PC-3 (cell line): ENCODE measurements around the gene SEMA3F. TPM values are rescaled to one million over a fixed set of nuclear protein-coding genes. Genes with fewer than 3 reads are reported as not detected.
A peak's percentile ranks its signal among the peaks of the same experiment; 100 is the strongest.

Experiments
- ATAC-seq: fragments of 200-7000 bp; cut with Tn5 transposase; 2 replicates; pipeline ENCODE4 v1.9.1; 2020; ENCODE audit warnings: mild to moderate bottlenecking, moderate library complexity
- BruUV-seq: library from RNA; stranded (reverse); fragments of 400-500 nt; replicated peaks from 2 replicates; lab custom pipeline; 2021; lab: Mats Ljungman, UMichigan
- CTCF ChIA-PET: fragments of 300-600 bp; sonication (Branson Sonifier 250); formaldehyde crosslinking; loops from one replicate; lab custom pipeline; 2022; ENCODE audit warnings: antibody characterized with exemption; lab: Charles Lee
- POLR2A ChIA-PET: fragments of 300-600 bp; sonication (Branson Sonifier 250); formaldehyde crosslinking; loops from one replicate; lab custom pipeline; 2022; ENCODE audit warnings: antibody characterized with exemption; ENCODE audit not compliant: unreplicated experiment; lab: Charles Lee
- DNase-seq: peaks from one replicate; pipeline ENCODE4 v3.0.0-alpha.2; 2015
- H2AFZ ChIP-seq: fragments of 300-600 bp; sonication (generic); 2 replicates; pipeline ENCODE4 v1.6.0; 2016; ENCODE audit warnings: antibody characterized with exemption, low read length
- H3F3A ChIP-seq: fragments of 300-600 bp; sonication (generic); one replicate; pipeline ENCODE4 v1.6.0; 2017; ENCODE audit warnings: antibody characterized with exemption, low read length, control low read depth, mild to moderate bottlenecking; ENCODE audit not compliant: unreplicated experiment
- H3K27ac ChIP-seq: fragments of 300-600 bp; sonication (generic); 2 replicates; pipeline ENCODE4 v1.5.1; 2016; ENCODE audit warnings: mild to moderate bottlenecking, low read length
- H3K27me3 ChIP-seq: fragments of 300-600 bp; sonication (generic); 2 replicates; pipeline ENCODE4 v1.6.1; 2016; ENCODE audit warnings: low read length, mixed read lengths
- H3K36me3 ChIP-seq: fragments of 300-600 bp; sonication (generic); 2 replicates; pipeline ENCODE4 v1.6.1; 2016; ENCODE audit warnings: low read depth, mixed run types, low read length, mixed read lengths
- H3K4me1 ChIP-seq: fragments of 300-600 bp; sonication (generic); 2 replicates; pipeline ENCODE4 v1.5.1; 2016; ENCODE audit warnings: low read length; ENCODE audit not compliant: insufficient read depth
- H3K4me2 ChIP-seq: fragments of 300-600 bp; sonication (generic); 2 replicates; pipeline ENCODE4 v1.6.0; 2016; ENCODE audit warnings: low read length
- H3K4me3 ChIP-seq: fragments of 300-600 bp; sonication (generic); 2 replicates; pipeline ENCODE4 v1.5.1; 2016; ENCODE audit warnings: mild to moderate bottlenecking, low read length, mixed read lengths
- H3K79me2 ChIP-seq: fragments of 300-600 bp; sonication (generic); 2 replicates; pipeline ENCODE4 v1.6.1; 2017; ENCODE audit warnings: low read length, mixed read lengths
- H3K9ac ChIP-seq: fragments of 300-600 bp; sonication (generic); 2 replicates; pipeline ENCODE4 v1.6.0; 2016; ENCODE audit warnings: mild to moderate bottlenecking, low read length
- H3K9me2 ChIP-seq: fragments of 300-600 bp; sonication (generic); replicated peaks from 2 replicates; pipeline ENCODE4 v1.6.1; 2016; ENCODE audit warnings: mixed run types, low read length, mixed read lengths
- H3K9me3 ChIP-seq: fragments of 300-600 bp; sonication (generic); 2 replicates; pipeline ENCODE4 v1.6.1; 2016; ENCODE audit warnings: low read length, mixed read lengths
- H4K20me1 ChIP-seq: fragments of 300-600 bp; sonication (generic); 2 replicates; pipeline ENCODE4 v1.6.1; 2016; ENCODE audit warnings: low read length, mixed read lengths
- EZH2 ChIP-seq: fragments of 300-600 bp; sonication (generic); IDR thresholded peaks from one replicate; pipeline ENCODE4 v1.6.1; 2017; ENCODE audit warnings: antibody characterized with exemption, mild to moderate bottlenecking, low read length; ENCODE audit not compliant: unreplicated experiment
- EZH2phosphoT487 ChIP-seq: fragments of 300-600 bp; sonication (generic); IDR thresholded peaks from 2 replicates; pipeline ENCODE4 v1.6.1; 2018; ENCODE audit warnings: mild to moderate bottlenecking, antibody characterized with exemption, low read length, borderline replicate concordance
- intact Hi-C: fragments of 100-400 bp; cut with micrococcal nuclease; formaldehyde crosslinking; loops from 2 replicates; pipeline ENCODE4 v1.9.0; 2023
- total RNA-seq: library from RNA; depleted of rRNA; stranded (reverse); fragments of >200 nt; gene quantifications from 2 replicates; pipeline ENCODE4 v1.2.3, GENCODE V29; 2014
- TF ChIP-seq, protein P1 (sequence below): fragments of 300-600 bp; sonication (generic); conservative IDR thresholded peaks from 2 replicates; pipeline ENCODE4 v1.5.1; 2017; ENCODE audit warnings: antibody characterized with exemption, low read depth, mild to moderate bottlenecking, low read length

The SEMA3F gene
- total RNA-seq, 1 experiment from 2014 or later, result 50.5 TPM

DNA sequence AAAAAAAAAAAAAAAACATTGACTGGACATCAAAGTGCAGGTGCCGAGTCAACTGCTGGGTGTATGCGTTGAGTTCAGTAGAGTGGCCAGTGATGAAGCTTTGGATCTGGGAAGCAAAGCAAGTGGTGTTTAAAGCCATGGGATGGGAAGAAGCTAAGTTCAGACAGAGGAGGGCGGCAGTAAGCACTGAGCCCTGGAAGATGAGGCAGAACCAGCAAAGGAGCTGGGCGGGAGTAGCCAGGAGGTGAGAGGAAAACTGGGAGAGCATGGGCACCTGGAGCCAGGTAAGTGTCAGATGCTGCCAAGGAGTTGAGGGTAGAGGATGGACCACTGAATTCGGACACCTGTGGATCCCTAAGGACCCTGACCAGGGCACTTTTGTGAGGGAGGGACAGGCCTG is 69.5 kb downstream of the SEMA3F start:
- Histone ChIP-seq H3F3A (no peaks in the 10 kb centered on the region), H3K79me2 (no peaks in the 10 kb centered on the region), H3K4me2 (no peak overlapping the region), H3K9ac (no peak overlapping the region), H3K9me3 (no peaks in the 10 kb centered on the region), H4K20me1 (no peaks in the 10 kb centered on the region), H3K4me3 (no peak overlapping the region), H3K9me2 (no peaks in the 10 kb centered on the region), H3K36me3 (no peaks in the 10 kb centered on the region), H3K27ac (no peak overlapping the region), H2AFZ (no peak overlapping the region), H3K4me1 (peaks cover 10% of the 10 kb centered on the region; the same call in 1 of the 2 replicates), H3K27me3 (no peaks in the 10 kb centered on the region)
- TF ChIP-seq, protein P1, sequence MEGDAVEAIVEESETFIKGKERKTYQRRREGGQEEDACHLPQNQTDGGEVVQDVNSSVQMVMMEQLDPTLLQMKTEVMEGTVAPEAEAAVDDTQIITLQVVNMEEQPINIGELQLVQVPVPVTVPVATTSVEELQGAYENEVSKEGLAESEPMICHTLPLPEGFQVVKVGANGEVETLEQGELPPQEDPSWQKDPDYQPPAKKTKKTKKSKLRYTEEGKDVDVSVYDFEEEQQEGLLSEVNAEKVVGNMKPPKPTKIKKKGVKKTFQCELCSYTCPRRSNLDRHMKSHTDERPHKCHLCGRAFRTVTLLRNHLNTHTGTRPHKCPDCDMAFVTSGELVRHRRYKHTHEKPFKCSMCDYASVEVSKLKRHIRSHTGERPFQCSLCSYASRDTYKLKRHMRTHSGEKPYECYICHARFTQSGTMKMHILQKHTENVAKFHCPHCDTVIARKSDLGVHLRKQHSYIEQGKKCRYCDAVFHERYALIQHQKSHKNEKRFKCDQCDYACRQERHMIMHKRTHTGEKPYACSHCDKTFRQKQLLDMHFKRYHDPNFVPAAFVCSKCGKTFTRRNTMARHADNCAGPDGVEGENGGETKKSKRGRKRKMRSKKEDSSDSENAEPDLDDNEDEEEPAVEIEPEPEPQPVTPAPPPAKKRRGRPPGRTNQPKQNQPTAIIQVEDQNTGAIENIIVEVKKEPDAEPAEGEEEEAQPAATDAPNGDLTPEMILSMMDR, result no peak
- TF ChIP-seq EZH2phosphoT487 (no peak), EZH2 (no peak)
- DNase-seq (no peak), ATAC-seq (no peak)
- POLR2A ChIA-PET, result interaction anchor here (0.7 kb wide), 1 partner anchor 112 kb away, joined by 18 read pairs; no protein-coding TSS in a partner anchor
- CTCF ChIA-PET, result interaction anchor here (0.9 kb wide), 1 partner anchor 33 kb away, joined by 3 read pairs; no protein-coding TSS in a partner anchor
- intact Hi-C loops, result loop anchor here (5.0 kb wide), 1 partner anchor 67 kb away; the partner anchor contains the start of gene SEMA3F
- no TSS peak for BruUV-seq

DNA sequence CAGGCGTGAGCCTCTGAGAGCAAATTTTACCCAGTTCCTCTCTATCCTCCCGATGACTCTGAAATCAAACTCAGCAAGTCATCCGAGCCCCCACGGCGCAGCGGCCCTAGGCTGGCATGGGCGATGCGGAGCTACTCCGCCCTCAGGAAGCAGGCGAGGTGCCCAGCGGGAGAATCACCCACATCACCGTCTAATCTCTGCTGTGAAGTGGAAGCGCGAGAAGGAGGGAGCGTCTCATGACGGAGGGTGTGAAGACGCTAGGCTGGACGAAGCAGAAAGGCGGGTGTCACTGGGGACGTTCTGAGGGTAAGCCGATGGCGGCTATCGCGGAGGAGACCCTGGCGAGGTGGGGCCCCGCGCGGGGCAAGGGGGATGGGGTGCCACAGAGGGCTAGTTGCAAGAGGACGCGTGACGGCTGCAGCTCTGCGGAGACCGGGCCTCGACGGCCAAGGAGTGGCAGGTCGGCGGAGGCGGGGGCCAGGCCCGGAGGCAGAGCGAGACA is 71.8 kb downstream of the SEMA3F start:
- intact Hi-C loops, result loop anchor here (1.0 to 5.0 kb wide), 5 partner anchors 19 to 70 kb away; partner anchors contain the start of gene SEMA3F
- Histone ChIP-seq H2AFZ (peak overlapping the region; percentile 94), H3K4me3 (peak overlapping the region; percentile 66), H3K9me3 (no peaks in the 10 kb centered on the region), H3K27ac (no peak overlapping the region), H3K27me3 (no peaks in the 10 kb centered on the region), H3K4me1 (peaks cover 10% of the 10 kb centered on the region; the same call in 1 of the 2 replicates), H3K9me2 (no peaks in the 10 kb centered on the region), H3F3A (no peaks in the 10 kb centered on the region), H3K79me2 (no peaks in the 10 kb centered on the region), H3K4me2 (peak overlapping the region; percentile 85), H4K20me1 (no peaks in the 10 kb centered on the region), H3K36me3 (no peaks in the 10 kb centered on the region), H3K9ac (peak overlapping the region; percentile 32)
- ChIA-PET POLR2A (interaction anchor here (0.6 kb wide), 1 partner anchor 110 kb away, joined by 4 read pairs; no protein-coding TSS in a partner anchor), CTCF (interaction anchor here (0.7 to 2.3 kb wide), 4 partner anchors 9 to 32 kb away, joined by 3 to 22 read pairs (median 9); partner anchors contain the start of gene GNAI2)
- no peak for TF ChIP-seq EZH2phosphoT487
- no peak for TF ChIP-seq EZH2
- TF ChIP-seq, protein P1, result no peak
- DNase-seq (peak; percentile 60), ATAC-seq (peak; percentile 44)
- BruUV-seq, result no TSS peak
